ENCODE data around the gene SLC31A2.

- TF ChIP-seq CTCF (IDR thresholded peaks at IDR 0.05) (no peak), ZFX (IDR thresholded peaks at IDR 0.05; ENCODE audit: borderline replicate concordance) (no peak)
Measured at GRCh38 chr9:113179839-113180238, 29.0 kb downstream of the SLC31A2 start.

All from 22Rv1 (cell line).